Measurements from ENCODE around the gene LRRFIP1. TPM values are rescaled to one million over a fixed set of nuclear protein-coding genes. Genes with fewer than 3 reads are reported as not detected.
A peak's percentile ranks its signal among the peaks of the same experiment; 100 is the strongest.

Gene LRRFIP1
- total and polyA plus RNA-seq, 2 of the 13 experiments (the other 11 are each of a cell fraction or from before 2014, with no cell fraction given): 15.9 to 40.5 TPM

DNA sequence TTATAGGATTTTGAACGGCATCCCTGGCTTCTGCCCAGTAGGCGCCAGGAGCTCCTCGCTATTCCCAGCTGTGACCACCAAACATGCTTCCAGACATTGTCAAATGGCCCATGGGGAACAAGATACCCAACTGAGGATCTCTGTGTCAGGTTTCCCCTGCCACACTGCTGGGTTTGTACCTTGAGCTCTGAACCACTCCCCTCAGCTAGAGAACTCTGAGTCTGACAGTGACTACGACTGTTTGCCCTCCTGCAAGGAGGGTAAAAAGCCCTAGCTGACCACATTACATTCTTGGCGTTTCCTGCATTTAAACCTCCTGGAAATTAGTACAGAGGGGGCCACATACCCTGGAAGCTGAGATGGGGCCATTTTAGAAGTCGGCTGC, 12.4 kb downstream of the LRRFIP1 start (continued):
- TF ChIP-seq, protein P1, sequence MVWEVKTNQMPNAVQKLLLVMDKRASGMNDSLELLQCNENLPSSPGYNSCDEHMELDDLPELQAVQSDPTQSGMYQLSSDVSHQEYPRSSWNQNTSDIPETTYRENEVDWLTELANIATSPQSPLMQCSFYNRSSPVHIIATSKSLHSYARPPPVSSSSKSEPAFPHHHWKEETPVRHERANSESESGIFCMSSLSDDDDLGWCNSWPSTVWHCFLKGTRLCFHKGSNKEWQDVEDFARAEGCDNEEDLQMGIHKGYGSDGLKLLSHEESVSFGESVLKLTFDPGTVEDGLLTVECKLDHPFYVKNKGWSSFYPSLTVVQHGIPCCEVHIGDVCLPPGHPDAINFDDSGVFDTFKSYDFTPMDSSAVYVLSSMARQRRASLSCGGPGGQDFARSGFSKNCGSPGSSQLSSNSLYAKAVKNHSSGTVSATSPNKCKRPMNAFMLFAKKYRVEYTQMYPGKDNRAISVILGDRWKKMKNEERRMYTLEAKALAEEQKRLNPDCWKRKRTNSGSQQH (CRISPR knock-in tag; IDR thresholded peaks at IDR 0.05; ENCODE audit: low read depth): no peak
- TF ChIP-seq, protein P2, sequence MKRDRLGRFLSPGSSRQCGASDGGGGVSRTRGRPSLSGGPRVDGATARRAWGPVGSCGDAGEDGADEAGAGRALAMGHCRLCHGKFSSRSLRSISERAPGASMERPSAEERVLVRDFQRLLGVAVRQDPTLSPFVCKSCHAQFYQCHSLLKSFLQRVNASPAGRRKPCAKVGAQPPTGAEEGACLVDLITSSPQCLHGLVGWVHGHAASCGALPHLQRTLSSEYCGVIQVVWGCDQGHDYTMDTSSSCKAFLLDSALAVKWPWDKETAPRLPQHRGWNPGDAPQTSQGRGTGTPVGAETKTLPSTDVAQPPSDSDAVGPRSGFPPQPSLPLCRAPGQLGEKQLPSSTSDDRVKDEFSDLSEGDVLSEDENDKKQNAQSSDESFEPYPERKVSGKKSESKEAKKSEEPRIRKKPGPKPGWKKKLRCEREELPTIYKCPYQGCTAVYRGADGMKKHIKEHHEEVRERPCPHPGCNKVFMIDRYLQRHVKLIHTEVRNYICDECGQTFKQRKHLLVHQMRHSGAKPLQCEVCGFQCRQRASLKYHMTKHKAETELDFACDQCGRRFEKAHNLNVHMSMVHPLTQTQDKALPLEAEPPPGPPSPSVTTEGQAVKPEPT (CRISPR knock-in tag; IDR thresholded peaks at IDR 0.05; ENCODE audit: low read depth): no peak
- TF ChIP-seq SALL1 (CRISPR knock-in tag; IDR thresholded peaks at IDR 0.05) (peak; percentile 47; the same call in 1 of the 2 replicates), NBN (conservative IDR thresholded peaks at IDR 0.05) (no peak), SIN3B (IDR thresholded peaks at IDR 0.05; ENCODE audit: low read length) (no peak), ZNF891 (CRISPR knock-in tag; IDR thresholded peaks at IDR 0.05) (0 out of 2 replicates have a peak, but pooled peaks have one; percentile 42), ZNF343 (CRISPR knock-in tag; IDR thresholded peaks at IDR 0.05) (no peak), HNF4A (CRISPR knock-in tag; IDR thresholded peaks at IDR 0.05) (peak; percentile 78), SP4 (CRISPR knock-in tag; IDR thresholded peaks at IDR 0.05) (0 out of 2 replicates have a peak, but pooled peaks have one; percentile 26), HNF4G (IDR thresholded peaks at IDR 0.05; ENCODE audit: borderline replicate concordance, low read depth, low read length) (peak; percentile 38; the same call in 1 of the 2 replicates), HNF4G (CRISPR knock-in tag; IDR thresholded peaks at IDR 0.05; ENCODE audit: borderline replicate concordance, low read depth) (no peak), XRCC5 (optimal IDR thresholded peaks at IDR 0.05; ENCODE audit: low read length) (peak; percentile 74), SAFB2 (CRISPR knock-in tag; IDR thresholded peaks at IDR 0.05; ENCODE audit: borderline replicate concordance, low read depth) (no peak), GFI1 (CRISPR knock-in tag; IDR thresholded peaks at IDR 0.05; ENCODE audit: borderline replicate concordance) (no peak), ZNF850 (CRISPR knock-in tag; conservative IDR thresholded peaks at IDR 0.05) (no peak), KMT2A (CRISPR knock-in tag; IDR thresholded peaks at IDR 0.05) (peak; percentile 22; the same call in 1 of the 2 replicates), SALL2 (CRISPR knock-in tag; IDR thresholded peaks at IDR 0.05) (no peak)

All from HepG2 (cell line).